ENCODE data around the gene SPPL2B. TPM values are rescaled to one million over a fixed set of nuclear protein-coding genes. Genes with fewer than 3 reads are reported as not detected.

Gene SPPL2B
- total RNA-seq, 1 donor from 2014 or later: 20.7 TPM

DNA sequence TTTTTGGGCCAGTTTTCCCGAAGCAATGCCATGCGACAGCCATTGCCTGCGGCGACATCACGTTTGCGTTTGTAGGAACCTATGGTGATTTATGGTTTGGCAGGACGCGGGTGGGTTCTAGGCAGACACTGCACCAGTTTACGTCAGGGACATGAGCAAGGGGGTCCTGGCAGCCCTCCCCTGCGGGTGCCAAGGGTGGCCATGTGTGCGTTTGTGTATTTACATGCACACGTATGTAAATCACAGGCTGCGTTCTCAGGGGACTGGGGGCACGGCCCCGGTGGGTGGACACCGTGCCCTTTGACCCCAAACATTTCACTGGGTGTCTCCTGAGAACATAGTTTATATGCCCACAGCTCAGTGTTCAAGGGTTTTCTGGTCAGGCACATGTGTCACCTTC, 22.2 kb downstream of the SPPL2B start:
- H3K79me2 ChIP-seq (ENCODE audit: low read depth): no peaks in the 10 kb centered on the region
- no peak for DNase-seq (ENCODE audit: low spot score)

DNA sequence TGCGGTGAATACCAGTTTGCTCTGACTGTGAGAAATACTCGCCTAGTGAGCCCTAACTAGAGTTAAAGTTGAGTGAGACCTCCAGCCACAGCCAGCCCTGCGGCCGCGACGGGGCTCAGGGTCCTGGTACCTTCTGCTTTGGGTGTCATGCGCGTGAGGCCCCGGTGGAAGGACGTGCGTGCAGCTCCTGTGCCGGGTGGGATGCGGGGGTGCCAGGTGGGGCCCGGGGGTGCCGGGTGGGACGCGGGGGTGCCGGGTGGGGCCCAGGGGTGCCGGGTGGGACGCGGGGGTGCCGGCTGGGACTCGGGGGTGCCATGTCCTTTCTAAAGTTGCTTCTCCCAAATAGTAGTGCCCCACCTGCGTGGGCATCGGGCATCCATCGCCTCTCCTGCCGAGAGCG, 23.1 kb downstream of the SPPL2B start:
- Histone ChIP-seq H3K4me2 (no peak overlapping the region), H3K79me2 (ENCODE audit: low read depth) (no peaks in the 10 kb centered on the region), H4K20me1 (ENCODE audit: low read depth) (no peaks in the 10 kb centered on the region), H3K27me3 (no peaks in the 10 kb centered on the region), H3K9me3 (ENCODE audit: low read depth) (no peaks in the 10 kb centered on the region), H3K9ac (no peak overlapping the region), H3K36me3 (no peaks in the 10 kb centered on the region), H2AFZ (replicated peaks) (no peak overlapping the region), H3F3A (ENCODE audit: low read depth) (peaks cover 10% of the 10 kb centered on the region), H3K4me3 (no peak overlapping the region), H3K27ac (no peak overlapping the region), H3K4me1 (no peaks in the 10 kb centered on the region)
- H3K4me3 Mint-ChIP-seq: no peak overlapping the region
- no peak for TF ChIP-seq EZH2 (IDR thresholded peaks at IDR 0.05)
- TF ChIP-seq, protein P1, sequence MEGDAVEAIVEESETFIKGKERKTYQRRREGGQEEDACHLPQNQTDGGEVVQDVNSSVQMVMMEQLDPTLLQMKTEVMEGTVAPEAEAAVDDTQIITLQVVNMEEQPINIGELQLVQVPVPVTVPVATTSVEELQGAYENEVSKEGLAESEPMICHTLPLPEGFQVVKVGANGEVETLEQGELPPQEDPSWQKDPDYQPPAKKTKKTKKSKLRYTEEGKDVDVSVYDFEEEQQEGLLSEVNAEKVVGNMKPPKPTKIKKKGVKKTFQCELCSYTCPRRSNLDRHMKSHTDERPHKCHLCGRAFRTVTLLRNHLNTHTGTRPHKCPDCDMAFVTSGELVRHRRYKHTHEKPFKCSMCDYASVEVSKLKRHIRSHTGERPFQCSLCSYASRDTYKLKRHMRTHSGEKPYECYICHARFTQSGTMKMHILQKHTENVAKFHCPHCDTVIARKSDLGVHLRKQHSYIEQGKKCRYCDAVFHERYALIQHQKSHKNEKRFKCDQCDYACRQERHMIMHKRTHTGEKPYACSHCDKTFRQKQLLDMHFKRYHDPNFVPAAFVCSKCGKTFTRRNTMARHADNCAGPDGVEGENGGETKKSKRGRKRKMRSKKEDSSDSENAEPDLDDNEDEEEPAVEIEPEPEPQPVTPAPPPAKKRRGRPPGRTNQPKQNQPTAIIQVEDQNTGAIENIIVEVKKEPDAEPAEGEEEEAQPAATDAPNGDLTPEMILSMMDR (IDR thresholded peaks at IDR 0.05): no peak
- TF ChIP-seq EZH2phosphoT487 (IDR thresholded peaks at IDR 0.05): no peak
- DNase-seq (ENCODE audit: low spot score): no peak
- H3K36me3 Mint-ChIP-seq: no peaks in the 10 kb centered on the region
- H3K9me3 Mint-ChIP-seq: no peaks in the 10 kb centered on the region
- no peaks in the 10 kb centered on the region for H3K4me1 Mint-ChIP-seq
- no peak overlapping the region for H3K27ac Mint-ChIP-seq
- H3K27me3 Mint-ChIP-seq (ENCODE audit: insufficient read depth, low read depth): peaks cover 5% of the 10 kb centered on the region

More for the DNA sequence above, 22.2 kb downstream of the SPPL2B start:
- no peak overlapping the region for H3K27ac ChIP-seq
- no peaks in the 10 kb centered on the region for H4K20me1 ChIP-seq (ENCODE audit: low read depth)
- no peak overlapping the region for H3K9ac ChIP-seq
- Mint-ChIP-seq H3K9me3 (no peaks in the 10 kb centered on the region), H3K27me3 (ENCODE audit: insufficient read depth, low read depth) (no peaks in the 10 kb centered on the region), H3K4me3 (no peak overlapping the region), H3K27ac (no peak overlapping the region), H3K36me3 (peaks cover 2% of the 10 kb centered on the region), H3K4me1 (no peaks in the 10 kb centered on the region)
- H3K4me2 ChIP-seq: no peak overlapping the region
- H3K27me3 ChIP-seq: no peaks in the 10 kb centered on the region
- H3K9me3 ChIP-seq (ENCODE audit: low read depth): no peaks in the 10 kb centered on the region
- H3F3A ChIP-seq (ENCODE audit: low read depth): peaks cover 4% of the 10 kb centered on the region
- TF ChIP-seq, protein P1 (IDR thresholded peaks at IDR 0.05): no peak
- TF ChIP-seq EZH2 (IDR thresholded peaks at IDR 0.05) (no peak), EZH2phosphoT487 (IDR thresholded peaks at IDR 0.05) (no peak)
- no peaks in the 10 kb centered on the region for H3K4me1 ChIP-seq
- H2AFZ ChIP-seq (replicated peaks): no peak overlapping the region
- H3K4me3 ChIP-seq: no peak overlapping the region
- H3K36me3 ChIP-seq: no peaks in the 10 kb centered on the region

DNA sequence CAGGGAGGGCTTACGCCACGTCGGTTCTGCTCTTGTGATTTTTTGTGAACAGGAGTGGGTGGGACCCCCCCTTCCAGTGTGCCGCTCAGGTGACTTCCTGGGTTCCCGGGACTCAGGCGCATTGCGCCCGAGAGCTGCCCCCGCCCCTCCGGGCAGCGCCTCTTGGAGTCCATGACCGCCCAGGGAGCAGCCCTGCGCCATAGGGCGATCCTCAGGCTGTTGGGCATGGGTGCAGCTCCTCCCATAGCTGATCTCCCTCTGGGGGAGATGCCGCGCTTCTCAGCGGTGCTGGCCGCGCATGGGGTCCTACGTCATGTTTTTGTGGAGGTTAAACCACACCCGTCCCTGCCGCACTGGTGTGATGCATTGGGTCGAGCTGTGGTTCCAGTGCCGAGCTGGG, 23.6 kb downstream of the SPPL2B start:
- H3F3A ChIP-seq (ENCODE audit: low read depth): peaks cover 10% of the 10 kb centered on the region
- H3K4me1 ChIP-seq: no peaks in the 10 kb centered on the region
- no peaks in the 10 kb centered on the region for H3K36me3 ChIP-seq
- Mint-ChIP-seq H3K4me3 (no peak overlapping the region), H3K36me3 (no peaks in the 10 kb centered on the region), H3K4me1 (no peaks in the 10 kb centered on the region), H3K27ac (no peak overlapping the region), H3K27me3 (ENCODE audit: insufficient read depth, low read depth) (peaks cover 5% of the 10 kb centered on the region), H3K9me3 (no peaks in the 10 kb centered on the region)
- H3K27me3 ChIP-seq: no peaks in the 10 kb centered on the region
- no peak overlapping the region for H3K4me3 ChIP-seq
- H3K27ac ChIP-seq: no peak overlapping the region
- no peak overlapping the region for H3K9ac ChIP-seq
- no peak overlapping the region for H3K4me2 ChIP-seq
- no peak overlapping the region for H2AFZ ChIP-seq (replicated peaks)
- H3K9me3 ChIP-seq (ENCODE audit: low read depth): no peaks in the 10 kb centered on the region
- no peaks in the 10 kb centered on the region for H3K79me2 ChIP-seq (ENCODE audit: low read depth)
- H4K20me1 ChIP-seq (ENCODE audit: low read depth): no peaks in the 10 kb centered on the region
- TF ChIP-seq EZH2phosphoT487 (IDR thresholded peaks at IDR 0.05): no peak
- TF ChIP-seq, protein P1 (IDR thresholded peaks at IDR 0.05): no peak
- no peak for TF ChIP-seq EZH2 (IDR thresholded peaks at IDR 0.05)
- no peak for DNase-seq (ENCODE audit: low spot score)
